HEK293T (cell line): ENCODE measurements around the gene OSBPL8.

Experiments used
- ARNT ChIP-seq: fragments of 450-650 bp; IDR thresholded peaks from 2 replicates; pipeline ENCODE4 v1.6.1; 2017; ENCODE audit warnings: mild to moderate bottlenecking
- BHLHE40 ChIP-seq: fragments of 450-650 bp; IDR thresholded peaks from 2 replicates; pipeline ENCODE4 v1.6.1; 2016; ENCODE audit warnings: mild to moderate bottlenecking, moderate library complexity, borderline replicate concordance
- CTBP1 ChIP-seq: fragments of 450-650 bp; IDR thresholded peaks from 2 replicates; pipeline ENCODE4 v1.6.1; 2016; ENCODE audit warnings: borderline replicate concordance
- L3MBTL2 ChIP-seq: fragments of 450-650 bp; conservative IDR thresholded peaks from 2 replicates; pipeline ENCODE4 v1.6.1; 2016; ENCODE audit warnings: mild to moderate bottlenecking
- NFRKB ChIP-seq: fragments of 450-650 bp; IDR thresholded peaks from 2 replicates; pipeline ENCODE4 v1.6.1; 2016; ENCODE audit warnings: mild to moderate bottlenecking, moderate library complexity
- SP1 ChIP-seq: fragments of 450-650 bp; IDR thresholded peaks from 2 replicates; pipeline ENCODE4 v1.6.1; 2017
- SUZ12 ChIP-seq: fragments of 450-650 bp; IDR thresholded peaks from 2 replicates; pipeline ENCODE4 v1.6.1; 2016; ENCODE audit warnings: mild to moderate bottlenecking
- TARDBP ChIP-seq: fragments of 450-650 bp; IDR thresholded peaks from 2 replicates; pipeline ENCODE4 v1.6.1; 2016
- ZNF384 ChIP-seq: fragments of 450-650 bp; IDR thresholded peaks from 2 replicates; pipeline ENCODE4 v1.6.1; 2016

DNA sequence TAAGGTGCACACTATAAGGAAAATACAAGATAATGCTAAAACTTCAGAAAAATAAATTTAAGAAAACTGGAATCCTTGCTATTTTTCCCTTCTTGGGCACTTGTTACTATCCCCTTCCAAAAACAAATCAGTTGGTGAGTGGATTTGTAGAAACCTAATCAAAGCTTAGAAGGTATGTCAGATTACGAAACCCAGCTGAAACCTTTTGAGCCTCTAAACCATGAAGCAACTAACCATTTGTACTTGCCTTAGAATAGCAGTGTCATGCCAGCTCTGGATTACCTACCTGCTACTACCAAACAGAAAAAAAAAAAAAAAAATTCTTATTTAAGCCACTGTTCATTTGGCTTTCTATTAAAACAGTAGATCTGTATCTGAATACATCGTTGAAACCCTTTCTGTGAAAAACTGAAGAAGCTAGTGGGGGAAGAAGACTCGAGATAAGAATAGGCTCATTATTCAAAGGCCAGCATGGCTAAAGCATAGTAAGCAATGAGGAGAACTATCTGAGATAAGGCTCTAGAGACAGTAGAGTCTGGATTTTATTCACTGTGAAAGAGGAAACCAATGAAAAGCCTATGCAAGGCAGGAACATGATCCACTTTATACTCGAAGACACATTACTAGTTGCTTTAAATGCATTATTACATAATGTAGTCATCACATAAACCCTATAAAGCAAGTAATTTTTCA, 30.2 kb downstream of the OSBPL8 start:
- TF ChIP-seq NFRKB = no peak
- no peak for TF ChIP-seq ARNT
- TF ChIP-seq SP1 = no peak
- no peak for TF ChIP-seq TARDBP
- no peak for TF ChIP-seq L3MBTL2
- no peak for TF ChIP-seq BHLHE40
- no peak for TF ChIP-seq CTBP1
- no peak for TF ChIP-seq SUZ12
- no peak for TF ChIP-seq ZNF384
